Measurements from ENCODE around the gene SV2B.
A peak's percentile ranks its signal among the peaks of the same experiment; 100 is the strongest.
"Not testable (repeated sequence)": the region's sequence is repeated elsewhere in the genome, so short reads cannot be mapped to it uniquely, and the experiment has no call there.

Gene SV2B

GRCh38 chr15:91073768-91074167 is 26.3 kb upstream of the SV2B start:
- no peak overlapping the region for H3K4me3 ChIP-seq (ENCODE audit: low read depth, low read length)
- no peak for TF ChIP-seq CTCF (conservative IDR thresholded peaks at IDR 0.05; ENCODE audit: low read depth, low read length)
- no peak for DNase-seq (ENCODE audit: low read depth)

DNA sequence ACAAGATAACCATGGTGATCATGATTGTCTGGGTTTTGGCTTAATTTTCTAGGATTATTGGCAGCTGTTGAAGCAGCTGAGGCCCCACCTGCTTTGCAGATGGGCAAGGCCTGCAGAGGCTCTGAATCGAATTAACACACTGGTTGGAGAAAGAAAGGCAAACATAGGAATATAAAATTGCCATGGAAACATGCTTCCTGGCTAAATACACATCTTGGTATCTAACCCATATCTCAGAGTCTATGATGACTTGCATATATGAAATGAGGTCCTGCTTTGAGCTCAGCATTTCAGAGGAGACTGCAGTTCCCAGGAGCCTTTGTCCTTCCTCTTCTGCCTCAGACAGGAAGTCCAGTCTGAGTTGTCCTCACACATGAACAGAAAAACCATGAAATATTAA is 24.3 kb upstream of the SV2B start:
- TF ChIP-seq CTCF (conservative IDR thresholded peaks at IDR 0.05; ENCODE audit: low read depth, low read length) = no peak
- DNase-seq (ENCODE audit: low read depth) = no peak
- H3K4me3 ChIP-seq (ENCODE audit: low read depth, low read length) = no peak overlapping the region

GRCh38 chr15:91077029-91077428 is 23.0 kb upstream of the SV2B start:
- TF ChIP-seq CTCF (conservative IDR thresholded peaks at IDR 0.05; ENCODE audit: low read depth, low read length) = no peak
- no peak for DNase-seq (ENCODE audit: low read depth)

GRCh38 chr15:91093866-91094265 is 6.2 kb upstream of the SV2B start:
- not testable (repeated sequence) for H3K4me3 ChIP-seq (ENCODE audit: low read depth, low read length); DNase-seq (ENCODE audit: low read depth)

More at GRCh38 chr15:91077029-91077428, 23.0 kb upstream of the SV2B start:
- no peak overlapping the region for H3K4me3 ChIP-seq (ENCODE audit: low read depth, low read length)

DNA sequence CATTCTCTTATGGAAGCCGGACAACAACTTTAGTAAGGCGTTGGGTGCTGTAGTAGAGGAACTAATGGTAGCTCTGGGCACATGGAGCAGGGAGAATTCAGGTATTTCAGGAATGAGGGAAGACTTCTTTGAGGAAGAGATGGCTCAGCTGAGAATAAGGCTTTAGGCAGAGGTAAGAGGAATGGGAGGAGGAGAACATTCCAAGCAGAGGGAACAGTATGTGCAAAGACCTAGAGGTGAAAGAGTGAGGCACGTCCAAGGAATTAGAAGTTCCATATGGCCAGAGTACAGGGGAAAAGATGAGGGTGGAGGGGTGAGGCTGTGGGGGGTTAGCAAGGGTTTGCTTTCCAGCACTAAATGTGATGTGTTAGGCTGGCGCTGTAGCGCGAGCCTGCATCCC is 1.6 kb upstream of the SV2B start:
- no peak overlapping the region for H3K4me3 ChIP-seq (ENCODE audit: low read depth, low read length)
- no peak for TF ChIP-seq CTCF (conservative IDR thresholded peaks at IDR 0.05; ENCODE audit: low read depth, low read length)
- no peak for DNase-seq (ENCODE audit: low read depth)

DNA sequence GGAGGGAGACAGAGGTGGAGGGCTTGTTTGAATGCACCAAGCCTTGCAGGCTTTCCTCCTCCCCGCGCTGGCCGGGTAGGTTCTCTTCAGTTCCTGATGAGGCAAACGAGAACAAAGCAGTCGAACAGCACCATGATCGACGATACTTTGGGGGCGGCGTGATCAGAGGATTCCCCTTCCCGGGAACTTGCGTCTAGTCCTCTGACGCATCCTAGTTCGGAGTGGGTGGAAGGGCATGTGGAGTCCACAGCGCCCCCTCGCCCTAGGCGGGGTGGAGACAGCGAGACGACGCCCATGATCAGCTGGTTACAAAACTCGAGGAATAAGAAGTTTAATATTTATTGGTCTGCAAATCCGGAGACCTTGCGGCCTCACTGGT is 452 bp upstream of the SV2B start:
- H3K4me3 ChIP-seq (ENCODE audit: low read depth, low read length) = no peak overlapping the region
- TF ChIP-seq CTCF (conservative IDR thresholded peaks at IDR 0.05; ENCODE audit: low read depth, low read length) = peak; percentile 15
- DNase-seq (ENCODE audit: low read depth) = peak; percentile 24

DNA sequence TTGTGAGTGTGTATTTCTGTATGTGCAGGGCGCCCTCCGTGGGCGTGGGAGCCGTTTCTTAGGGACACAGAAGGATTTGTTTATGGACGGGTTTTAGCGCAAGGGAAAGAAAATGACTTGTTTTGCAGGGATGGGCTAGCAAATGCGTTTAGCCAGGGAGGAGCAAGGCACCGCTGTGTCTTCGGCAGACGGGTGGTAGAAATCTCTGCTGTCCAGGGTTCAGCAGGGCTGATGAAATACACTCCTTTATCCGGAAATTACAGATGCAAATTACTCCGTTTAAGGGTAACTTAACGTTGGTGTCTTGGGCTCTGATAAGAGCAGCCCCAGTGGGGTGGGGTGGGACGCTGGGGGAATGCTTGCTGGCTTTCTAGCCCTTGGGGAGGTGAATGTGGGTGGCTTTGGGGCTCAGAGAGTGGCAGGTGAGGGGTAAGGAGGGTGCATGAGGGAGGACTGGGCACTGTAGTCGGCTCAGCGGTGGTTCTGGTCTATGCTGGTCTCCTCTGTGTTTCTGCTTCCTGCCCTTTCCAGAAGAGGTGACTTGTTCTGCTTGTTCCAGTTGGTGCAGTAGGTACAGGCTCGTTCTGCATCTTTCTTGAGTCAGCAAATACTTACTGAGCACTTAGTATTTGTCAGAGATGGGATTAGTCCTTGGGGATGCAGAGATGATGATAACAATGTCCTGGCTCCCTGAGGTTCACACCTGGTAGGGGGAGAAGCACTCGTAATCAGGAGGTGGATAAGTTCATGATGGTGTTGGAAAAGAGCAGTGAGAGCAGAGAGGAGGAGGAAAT is 954 bp downstream of the SV2B start:
- peak; percentile 23 for DNase-seq (ENCODE audit: low read depth)
- no peak for TF ChIP-seq CTCF (conservative IDR thresholded peaks at IDR 0.05; ENCODE audit: low read depth, low read length)
- peak overlapping the region; percentile 46 for H3K4me3 ChIP-seq (ENCODE audit: low read depth, low read length)
